Erythroblast (primary cell): ENCODE results near the gene UBE4B.

Source experiments
- GATA1 ChIP-seq: IDR thresholded peaks from 2 replicates; pipeline ENCODE4 v1.6.1; 2011; ENCODE audit warnings: low read depth, mild to moderate bottlenecking, control low read depth, low read length, moderate library complexity
- POLR2A ChIP-seq: IDR thresholded peaks from 2 replicates; pipeline ENCODE4 v1.6.1; 2011; ENCODE audit warnings: mild to moderate bottlenecking, low read length

DNA sequence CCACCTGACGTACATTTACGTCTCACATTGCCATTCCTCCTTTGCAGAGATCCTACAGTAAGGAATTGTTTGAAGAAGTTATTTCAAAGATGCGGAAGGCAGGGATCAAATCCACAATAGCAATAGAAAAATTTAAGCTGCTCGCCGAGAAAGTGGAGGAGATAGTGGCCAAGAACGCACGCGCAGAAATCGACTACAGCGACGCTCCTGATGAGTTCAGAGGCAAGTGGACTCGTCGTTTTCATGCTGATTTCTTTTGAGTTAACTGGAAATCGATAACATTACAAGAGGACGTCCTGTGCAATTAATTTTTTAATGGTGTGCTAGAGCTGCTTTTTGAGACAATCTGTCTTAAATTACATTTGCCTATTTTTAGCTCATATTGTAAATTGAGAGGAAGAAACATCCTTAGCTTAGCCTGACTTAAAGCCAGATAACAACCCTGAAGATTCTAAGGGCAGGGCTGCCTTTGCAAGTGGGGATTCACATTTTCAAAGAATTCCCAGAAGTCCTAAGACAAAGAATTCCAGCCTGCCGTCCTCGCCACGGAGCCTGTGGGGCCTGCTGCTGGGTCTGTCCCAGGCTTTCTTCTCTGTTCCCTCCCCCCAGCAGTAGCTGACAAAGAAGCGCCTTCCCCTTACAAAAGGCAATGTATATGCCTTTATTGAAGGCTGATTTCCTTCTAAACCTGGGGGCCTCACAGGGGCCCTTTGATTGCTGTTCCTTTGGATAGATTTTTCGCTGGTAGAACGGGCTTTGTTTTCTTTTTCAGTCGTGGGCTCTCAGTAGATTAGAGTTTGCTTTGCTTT lies 146.0 kb downstream of the UBE4B start:
- TF ChIP-seq POLR2A (no peak), GATA1 (no peak)
